Central memory CD4-positive, alpha-beta T cell (primary cell): ENCODE data around the gene SLC26A3.
"Not testable (repeated sequence)": the region's sequence is repeated elsewhere in the genome, so short reads cannot be mapped to it uniquely, and the experiment has no call there.

ENCODE experiments used
- DNase-seq: peaks from one replicate; pipeline ENCODE4 v3.0.0; 2022
- total RNA-seq, 3 experiments: gene quantifications; one replicate each; lab custom pipeline; 2026; lab: John Stamatoyannopoulos, UW

Gene SLC26A3
- total RNA-seq = 0 to 0.19 (median 0) reads per million in 3 experiments

- DNase-seq = no peak
Measured at GRCh38 chr7:107803009-107803610, at the start of gene SLC26A3. Gene SLC26A3 (minus strand): TSS chr7:107803223. CDS start chr7:107794509, 8,714 bp downstream.

GRCh38 chr7:107850643-107851042 is 47.6 kb upstream of the SLC26A3 start:
- DNase-seq = no peak

GRCh38 chr7:107850216-107850615 is 47.2 kb upstream of the SLC26A3 start:
- DNase-seq = no peak

- DNase-seq = not testable (repeated sequence)
Measured at GRCh38 chr7:107848211-107848610, 45.2 kb upstream of the SLC26A3 start.

GRCh38 chr7:107847836-107848175 is 44.8 kb upstream of the SLC26A3 start:
- DNase-seq = not testable (repeated sequence)

- DNase-seq = no peak
Measured at GRCh38 chr7:107847168-107847835, 44.3 kb upstream of the SLC26A3 start.

GRCh38 chr7:107846324-107846723 is 43.3 kb upstream of the SLC26A3 start:
- no peak for DNase-seq

- no peak for DNase-seq
Measured at GRCh38 chr7:107843184-107843583, 40.2 kb upstream of the SLC26A3 start.

GRCh38 chr7:107842213-107842612 is 39.2 kb upstream of the SLC26A3 start:
- DNase-seq = no peak

GRCh38 chr7:107838816-107839565 is 36.0 kb upstream of the SLC26A3 start:
- DNase-seq = no peak

- DNase-seq = no peak
Measured at GRCh38 chr7:107838024-107838601, 35.1 kb upstream of the SLC26A3 start.

- no peak for DNase-seq
Measured at GRCh38 chr7:107837145-107837512, 34.1 kb upstream of the SLC26A3 start.

- DNase-seq = no peak
Measured at GRCh38 chr7:107836237-107837144, 33.5 kb upstream of the SLC26A3 start.

GRCh38 chr7:107834401-107834800 is 31.4 kb upstream of the SLC26A3 start:
- no peak for DNase-seq

GRCh38 chr7:107833684-107834106 is 30.7 kb upstream of the SLC26A3 start:
- no peak for DNase-seq

GRCh38 chr7:107830420-107830819 is 27.4 kb upstream of the SLC26A3 start:
- DNase-seq = no peak

- DNase-seq = no peak
Measured at GRCh38 chr7:107828540-107828939, 25.5 kb upstream of the SLC26A3 start.

- DNase-seq = no peak
Measured at GRCh38 chr7:107827501-107827900, 24.5 kb upstream of the SLC26A3 start.

- no peak for DNase-seq
Measured at GRCh38 chr7:107826451-107826850, 23.4 kb upstream of the SLC26A3 start.

- DNase-seq = no peak
Measured at GRCh38 chr7:107824858-107825257, 21.8 kb upstream of the SLC26A3 start.

GRCh38 chr7:107818622-107819021 is 15.6 kb upstream of the SLC26A3 start:
- DNase-seq = no peak

GRCh38 chr7:107816011-107816566 is 13.1 kb upstream of the SLC26A3 start:
- no peak for DNase-seq
